Activated CD4-positive, alpha-beta T cell treated with anti-CD3 and anti-CD28 coated beads for 4 hours (primary cell): ENCODE measurements around the gene ATG9A.
"Not testable (repeated sequence)": the region's sequence is repeated elsewhere in the genome, so short reads cannot be mapped to it uniquely, and the experiment has no call there.

ENCODE experiments used
- DNase-seq, 2 donors: peaks; one replicate each; pipeline ENCODE4 v3.0.0-alpha.2; 2020

The ATG9A gene

GRCh38 chr2:219205981-219206327 is 23.5 kb downstream of the ATG9A start:
- DNase-seq: no peak

DNA sequence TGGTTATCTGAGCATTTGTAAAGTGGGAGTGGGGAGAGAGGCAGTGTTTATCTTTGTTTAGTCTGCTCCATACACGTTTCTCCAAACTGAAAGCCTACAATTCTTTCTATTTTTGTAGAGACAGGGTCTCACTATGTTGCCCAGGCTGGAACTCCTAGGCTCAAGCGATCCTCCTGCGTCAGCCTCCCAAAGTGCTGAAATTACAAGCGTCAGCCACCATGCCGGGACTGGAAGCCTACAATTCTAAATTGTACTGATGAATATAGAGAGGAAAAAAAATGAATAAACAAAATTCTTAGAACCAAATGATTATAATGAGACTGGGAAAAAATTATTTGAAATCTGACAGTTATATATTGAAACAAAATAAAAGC is 24.3 kb downstream of the ATG9A start:
- no peak for DNase-seq

- DNase-seq: no peak
These were observed 24.8 kb downstream of the ATG9A start for GRCh38 chr2:219204425-219205164.

DNA sequence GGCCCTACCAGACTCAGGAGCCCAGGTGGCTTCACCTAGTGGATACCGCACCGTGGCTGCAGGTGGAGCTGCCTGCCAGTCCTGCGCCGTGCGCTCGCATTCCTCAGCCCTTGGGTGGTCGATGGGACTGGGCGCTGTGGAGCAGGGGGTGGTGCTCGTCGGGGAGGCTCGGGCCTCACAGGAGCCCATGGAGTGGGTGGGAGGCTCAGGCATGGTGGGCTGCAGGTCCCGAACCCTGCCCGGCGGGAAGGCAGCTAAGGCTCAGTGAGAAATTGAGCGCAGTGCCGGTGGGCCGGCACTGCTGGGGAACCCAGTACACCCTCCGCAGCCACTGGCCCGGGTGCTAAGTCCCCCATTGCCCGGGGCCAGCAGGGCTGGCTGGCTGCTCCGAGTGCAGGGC is 28.1 kb downstream of the ATG9A start:
- not testable (repeated sequence) for DNase-seq

DNA sequence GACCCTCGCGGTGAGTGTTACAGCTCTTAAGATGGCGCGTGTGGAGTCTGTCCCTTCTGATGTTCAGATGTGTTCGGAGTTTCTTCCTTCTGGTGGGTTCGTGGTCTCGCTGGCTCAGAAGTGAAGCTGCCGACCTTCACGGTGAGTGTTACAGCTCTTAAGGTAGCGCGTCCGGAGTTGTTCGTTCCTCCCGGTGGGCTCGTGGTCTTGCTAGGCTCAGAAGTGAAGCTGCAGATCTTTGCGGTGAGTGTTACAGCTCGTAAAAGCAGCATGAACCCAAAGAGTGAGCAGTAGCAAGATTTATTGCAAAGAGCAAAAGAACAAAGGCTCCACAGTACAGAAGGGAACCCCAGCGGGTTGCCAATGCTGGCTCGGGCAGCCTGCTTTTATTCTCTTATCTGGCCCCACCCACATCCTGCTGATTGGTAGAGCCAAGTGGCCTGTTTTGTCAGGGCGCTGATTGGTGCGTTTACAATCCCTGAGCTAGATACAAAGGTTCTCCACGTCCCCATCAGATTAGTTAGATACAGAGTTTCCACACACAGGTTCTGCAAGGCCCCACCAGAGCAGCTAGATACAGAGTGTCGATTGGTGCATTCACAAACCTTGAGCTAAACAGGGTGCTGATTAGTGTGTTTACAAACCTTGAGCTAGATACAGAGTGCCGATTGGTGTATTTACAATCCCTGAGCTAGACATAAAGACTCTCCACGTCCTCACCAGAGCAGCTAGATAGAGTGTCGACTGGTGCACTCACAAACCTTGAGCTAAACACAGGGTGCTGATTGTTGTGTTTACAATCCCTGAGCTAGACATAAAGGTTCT is 28.7 kb downstream of the ATG9A start:
- DNase-seq: not testable (repeated sequence)

DNA sequence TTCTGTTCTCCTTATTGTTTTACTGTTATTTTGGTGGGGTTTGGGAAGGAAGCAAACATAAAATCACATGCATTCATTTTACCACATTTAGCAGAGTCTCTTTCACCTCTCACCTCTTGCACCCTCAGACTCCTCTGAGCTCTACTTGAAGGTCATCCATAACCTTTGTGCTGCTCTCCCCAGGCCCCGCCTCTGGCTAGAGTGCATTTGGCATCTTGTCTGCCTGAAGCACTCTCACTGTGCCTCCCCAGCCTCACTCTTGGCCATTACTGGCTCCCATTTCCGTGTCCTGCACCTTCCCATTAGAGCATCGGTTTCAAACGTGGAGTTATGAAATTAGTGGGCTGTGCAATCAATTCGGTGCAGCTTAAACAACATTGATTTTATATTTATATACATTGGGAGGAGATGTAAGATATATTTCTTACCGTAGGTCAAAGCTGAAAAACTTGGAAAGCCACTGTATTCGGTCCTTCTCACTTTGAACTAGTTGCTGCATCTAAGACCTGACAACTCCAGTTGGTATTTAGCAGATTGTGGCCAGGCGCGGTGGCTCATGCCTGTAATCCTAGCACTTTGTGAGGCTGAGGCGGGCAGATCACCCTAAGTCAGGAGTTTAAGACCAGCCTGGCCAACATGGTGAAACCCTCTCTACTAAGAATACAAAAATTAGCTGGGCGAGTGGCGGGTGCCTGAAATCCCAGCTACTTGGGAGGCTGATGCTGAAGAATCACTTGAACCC is 29.8 kb downstream of the ATG9A start:
- no peak for DNase-seq

DNA sequence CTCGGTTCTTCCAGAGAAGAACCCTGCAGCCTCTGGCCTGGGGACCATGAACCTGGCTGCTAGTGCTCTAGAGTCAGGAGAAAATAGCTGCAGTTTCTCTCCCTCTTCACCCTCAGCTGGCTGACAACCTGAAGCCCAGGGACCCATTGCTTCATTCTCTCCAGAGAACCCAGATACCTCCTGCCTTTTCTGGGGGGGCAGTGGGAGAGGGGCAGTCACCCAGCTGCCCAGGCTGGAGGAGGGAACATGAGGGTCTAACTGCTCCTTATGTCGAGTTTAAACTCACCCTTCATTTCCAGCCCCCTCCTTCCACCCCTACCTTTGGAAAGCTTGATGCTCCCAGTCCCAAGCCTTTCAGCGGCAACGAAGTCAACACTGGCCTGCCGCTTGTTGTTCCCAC is 30.5 kb downstream of the ATG9A start:
- DNase-seq: no peak

DNA sequence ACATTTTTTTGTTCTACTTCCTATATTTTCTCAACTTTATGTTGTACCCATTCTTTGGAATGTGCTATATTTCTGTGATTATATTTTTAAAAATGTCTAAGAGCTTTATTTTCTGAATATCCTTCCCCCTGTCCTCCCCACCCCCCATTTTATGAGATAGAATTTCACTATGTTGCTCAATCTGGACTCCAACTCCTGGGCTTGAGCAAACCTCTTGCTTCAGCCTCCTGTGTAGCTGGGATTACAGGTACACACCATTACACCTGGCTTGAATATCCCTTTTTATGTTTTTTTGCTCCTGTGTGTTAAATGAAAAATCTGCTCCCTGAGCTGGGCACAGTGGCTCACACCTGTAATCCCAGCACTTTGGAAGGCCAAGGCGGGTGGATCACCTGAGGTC is 32.0 kb downstream of the ATG9A start:
- no peak for DNase-seq

- DNase-seq: no peak
These were observed 42.5 kb downstream of the ATG9A start for GRCh38 chr2:219186754-219187456.

GRCh38 chr2:219184121-219184520 is 45.3 kb downstream of the ATG9A start:
- DNase-seq: no peak

DNA sequence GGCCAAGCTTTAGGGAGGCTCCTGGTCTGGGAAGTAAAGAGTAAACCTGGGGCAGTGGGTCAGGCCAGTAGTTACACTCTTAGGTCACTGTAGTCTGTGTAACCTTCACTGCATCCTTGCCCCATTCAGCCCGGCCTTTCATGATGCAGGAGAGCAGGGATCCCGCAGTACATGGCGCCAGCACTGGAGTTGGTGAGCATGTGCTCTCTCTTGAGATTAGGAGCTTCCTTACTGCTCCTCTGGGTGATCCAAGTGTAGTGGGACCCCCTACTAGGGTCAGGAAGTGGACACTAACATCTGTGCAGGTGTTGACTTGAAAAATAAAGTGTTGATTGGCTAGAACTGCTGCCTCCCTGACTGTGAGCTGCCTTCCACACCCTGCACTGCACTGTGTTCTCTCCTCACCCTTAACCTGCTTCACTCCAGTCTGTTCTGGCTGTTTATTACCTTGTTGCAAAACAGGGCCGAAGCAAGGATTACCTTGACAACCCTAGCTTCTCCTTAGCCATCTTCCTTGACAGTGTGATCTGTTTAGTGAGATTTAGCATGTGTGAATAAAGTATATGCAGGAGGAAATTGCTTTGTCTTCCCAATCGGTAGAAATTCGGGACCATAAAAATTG is 46.2 kb downstream of the ATG9A start:
- no peak for DNase-seq

DNA sequence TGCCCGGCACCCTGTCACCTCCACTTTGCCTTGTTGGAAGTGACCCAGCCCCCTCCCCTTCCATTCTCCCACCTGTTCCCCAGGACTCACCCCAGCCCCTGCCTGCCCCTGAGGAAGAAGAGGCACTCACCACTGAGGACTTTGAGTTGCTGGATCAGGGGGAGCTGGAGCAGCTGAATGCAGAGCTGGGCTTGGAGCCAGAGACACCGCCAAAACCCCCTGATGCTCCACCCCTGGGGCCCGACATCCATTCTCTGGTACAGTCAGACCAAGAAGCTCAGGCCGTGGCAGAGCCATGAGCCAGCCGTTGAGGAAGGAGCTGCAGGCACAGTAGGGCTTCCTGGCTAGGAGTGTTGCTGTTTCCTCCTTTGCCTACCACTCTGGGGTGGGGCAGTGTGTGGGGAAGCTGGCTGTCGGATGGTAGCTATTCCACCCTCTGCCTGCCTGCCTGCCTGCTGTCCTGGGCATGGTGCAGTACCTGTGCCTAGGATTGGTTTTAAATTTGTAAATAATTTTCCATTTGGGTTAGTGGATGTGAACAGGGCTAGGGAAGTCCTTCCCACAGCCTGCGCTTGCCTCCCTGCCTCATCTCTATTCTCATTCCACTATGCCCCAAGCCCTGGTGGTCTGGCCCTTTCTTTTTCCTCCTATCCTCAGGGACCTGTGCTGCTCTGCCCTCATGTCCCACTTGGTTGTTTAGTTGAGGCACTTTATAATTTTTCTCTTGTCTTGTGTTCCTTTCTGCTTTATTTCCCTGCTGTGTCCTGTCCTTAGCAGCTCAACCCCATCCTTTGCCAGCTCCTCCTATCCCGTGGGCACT is 46.9 kb downstream of the ATG9A start:
- DNase-seq: no peak

DNA sequence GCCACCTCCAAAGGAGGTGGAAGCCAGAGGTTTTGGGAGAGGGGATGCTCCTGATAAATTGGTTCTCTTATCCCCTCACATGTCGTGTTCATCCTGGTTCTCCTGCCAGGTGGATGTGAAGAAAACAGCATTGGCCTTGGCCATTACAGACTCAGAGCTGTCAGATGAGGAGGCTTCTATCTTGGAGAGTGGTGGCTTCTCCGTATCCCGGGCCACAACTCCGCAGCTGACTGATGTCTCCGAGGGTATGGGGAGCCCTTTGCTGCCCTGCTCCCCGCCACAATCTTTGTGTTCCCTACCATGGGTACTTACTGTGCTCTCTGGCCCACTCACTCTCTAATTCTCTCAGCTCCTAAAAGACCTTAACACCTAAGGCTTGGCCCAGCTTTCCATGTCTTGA is 47.9 kb downstream of the ATG9A start:
- DNase-seq: no peak

GRCh38 chr2:219180961-219181360 is 48.5 kb downstream of the ATG9A start:
- no peak for DNase-seq

- DNase-seq: no peak
These were observed 49.6 kb downstream of the ATG9A start for GRCh38 chr2:219179601-219180465.

DNA sequence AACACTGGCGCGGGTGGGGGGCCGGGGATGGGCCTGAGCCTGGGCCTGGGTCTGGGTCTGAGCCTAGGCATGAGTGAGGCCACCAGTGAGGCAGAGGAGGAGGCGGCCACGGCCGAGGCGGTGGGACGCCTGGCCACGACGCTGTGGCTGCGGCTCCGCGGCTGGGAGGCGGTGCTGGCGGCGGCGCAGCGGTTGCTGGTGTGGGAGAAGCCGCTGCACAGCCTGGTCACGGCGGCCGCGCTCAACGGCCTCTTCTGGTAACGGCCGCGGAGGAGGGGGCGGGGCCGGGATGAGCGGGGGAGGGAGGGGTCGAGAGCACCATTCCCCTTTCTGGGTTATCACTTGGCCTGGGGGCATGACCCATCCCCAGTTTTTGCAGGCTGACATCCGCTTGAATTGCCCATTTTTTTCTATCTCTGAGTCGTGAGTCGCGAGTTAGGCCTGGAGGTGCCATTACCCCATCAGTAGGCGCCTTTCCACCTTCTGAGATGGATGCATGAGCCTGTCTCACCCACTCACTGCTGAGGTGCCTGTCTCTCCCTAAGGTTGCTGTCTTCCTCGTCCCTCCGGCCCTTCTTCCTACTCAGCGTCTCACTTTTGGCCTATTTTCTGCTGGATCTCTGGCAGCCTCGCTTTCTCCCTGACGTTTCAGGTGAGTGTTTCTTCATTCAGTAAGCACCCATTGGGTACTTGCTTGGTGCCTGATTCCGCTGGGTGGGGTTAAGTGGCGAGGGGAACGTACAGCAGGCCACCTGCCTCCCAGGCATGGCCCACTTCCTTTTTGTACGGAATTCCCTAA is 50.9 kb downstream of the ATG9A start:
- peak in 1 of 2 donors; percentile 37 for DNase-seq

GRCh38 chr2:219177552-219178376 is 51.7 kb downstream of the ATG9A start, which contains the start of gene RETREG2:
Gene RETREG2, plus strand, starts transcription at chr2:219178275. Its CDS starts 78 bp downstream, at chr2:219178353.
- DNase-seq: peak; percentile 67 to 81

- peak; percentile 79 to 82 for DNase-seq
These were observed 52.5 kb downstream of the ATG9A start, which contains the start of gene CNPPD1 for GRCh38 chr2:219176818-219177551. Gene CNPPD1, minus strand, starts transcription at chr2:219176925. Its CDS starts 97 bp downstream, at chr2:219176828.
